NCI-H748 treated with DMSO at 0.1 percent for 48 hours (cell line): ENCODE measurements around the gene TRIM52.

ENCODE experiments used
- DNase-seq: peaks from one replicate; lab custom pipeline; 2025; lab: John Stamatoyannopoulos, UW

Gene TRIM52

GRCh38 chr5:181233801-181234454, 27.0 kb downstream of the TRIM52 start:
- no peak for DNase-seq

DNA sequence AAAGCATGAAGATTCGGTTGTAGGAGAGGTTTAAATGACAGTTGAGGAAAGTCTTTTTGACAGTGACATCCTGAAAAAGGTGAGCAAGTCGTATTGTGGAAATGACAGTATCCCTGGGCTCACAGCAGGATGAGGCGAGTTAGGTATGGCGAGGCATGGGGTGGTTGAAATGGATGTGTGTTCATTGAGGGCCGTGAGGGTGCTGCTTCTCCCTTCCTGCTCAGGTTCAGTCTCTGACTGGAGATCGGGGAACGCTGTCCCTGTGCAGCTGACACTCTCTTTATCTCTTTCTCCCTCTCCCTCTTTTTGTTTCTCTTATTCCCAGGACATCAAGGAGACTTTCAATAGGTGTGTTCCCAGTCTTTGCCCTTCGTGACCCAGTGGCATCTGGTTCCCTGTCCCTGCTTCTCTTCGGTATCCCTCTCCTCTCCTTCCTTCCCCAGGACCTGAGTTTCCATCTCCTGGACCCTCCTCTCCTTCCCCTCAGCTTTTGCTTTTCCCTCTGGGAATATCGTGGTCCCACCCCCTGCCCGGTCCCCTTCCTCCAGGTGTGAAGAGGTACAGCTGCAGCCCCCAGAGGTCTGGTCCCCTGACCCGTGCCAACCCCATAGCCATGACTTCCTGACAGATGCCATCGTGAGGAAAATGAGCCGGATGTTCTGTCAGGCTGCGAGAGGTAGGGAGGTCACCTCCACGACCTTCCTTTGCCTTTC, 27.7 kb downstream of the TRIM52 start:
- DNase-seq: no peak

DNA sequence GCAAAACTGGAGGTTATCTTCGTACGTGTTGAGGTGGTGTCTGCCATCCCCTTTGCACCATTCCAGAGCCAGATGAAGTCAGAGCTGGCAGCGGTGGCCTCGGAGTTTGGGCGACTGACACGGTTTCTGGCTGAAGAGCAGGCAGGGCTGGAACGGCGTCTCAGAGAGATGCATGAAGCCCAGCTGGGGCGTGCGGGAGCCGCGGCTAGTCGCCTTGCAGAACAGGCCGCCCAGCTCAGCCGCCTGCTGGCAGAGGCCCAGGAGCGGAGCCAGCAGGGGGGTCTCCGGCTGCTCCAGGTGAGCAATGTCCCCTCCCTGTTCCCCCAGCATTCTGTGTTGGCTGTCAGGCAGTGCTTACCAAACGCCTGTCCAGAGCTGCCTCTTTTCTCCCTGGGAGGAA, 28.4 kb downstream of the TRIM52 start:
- DNase-seq: no peak

GRCh38 chr5:181231432-181231831, 29.5 kb downstream of the TRIM52 start:
- DNase-seq: no peak

- no peak for DNase-seq
Observed at GRCh38 chr5:181230551-181230950, 30.4 kb downstream of the TRIM52 start.

DNA sequence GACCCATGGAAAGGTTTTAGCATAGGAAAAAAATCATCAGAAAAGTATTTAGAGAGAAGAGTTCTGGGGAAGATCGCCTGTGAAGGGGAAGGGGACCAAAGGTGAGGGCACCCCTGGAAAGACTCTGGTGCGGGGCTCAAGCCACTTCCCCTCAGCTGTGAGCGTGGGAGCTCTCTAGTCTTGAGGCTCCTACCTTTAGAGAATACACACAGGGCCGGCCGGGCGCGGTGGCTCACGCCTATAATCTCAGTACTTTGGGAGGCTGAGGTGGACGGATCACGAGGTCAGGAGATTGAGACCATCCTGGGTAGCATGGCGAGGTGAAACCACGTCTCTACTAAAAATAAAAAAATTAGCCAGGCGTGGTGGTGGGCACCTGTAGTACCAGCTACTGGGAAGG, 30.9 kb downstream of the TRIM52 start:
- DNase-seq: no peak

- no peak for DNase-seq
Observed at GRCh38 chr5:181224390-181225229, 36.3 kb downstream of the TRIM52 start.

GRCh38 chr5:181223729-181224389, 37.1 kb downstream of the TRIM52 start:
- no peak for DNase-seq

DNA sequence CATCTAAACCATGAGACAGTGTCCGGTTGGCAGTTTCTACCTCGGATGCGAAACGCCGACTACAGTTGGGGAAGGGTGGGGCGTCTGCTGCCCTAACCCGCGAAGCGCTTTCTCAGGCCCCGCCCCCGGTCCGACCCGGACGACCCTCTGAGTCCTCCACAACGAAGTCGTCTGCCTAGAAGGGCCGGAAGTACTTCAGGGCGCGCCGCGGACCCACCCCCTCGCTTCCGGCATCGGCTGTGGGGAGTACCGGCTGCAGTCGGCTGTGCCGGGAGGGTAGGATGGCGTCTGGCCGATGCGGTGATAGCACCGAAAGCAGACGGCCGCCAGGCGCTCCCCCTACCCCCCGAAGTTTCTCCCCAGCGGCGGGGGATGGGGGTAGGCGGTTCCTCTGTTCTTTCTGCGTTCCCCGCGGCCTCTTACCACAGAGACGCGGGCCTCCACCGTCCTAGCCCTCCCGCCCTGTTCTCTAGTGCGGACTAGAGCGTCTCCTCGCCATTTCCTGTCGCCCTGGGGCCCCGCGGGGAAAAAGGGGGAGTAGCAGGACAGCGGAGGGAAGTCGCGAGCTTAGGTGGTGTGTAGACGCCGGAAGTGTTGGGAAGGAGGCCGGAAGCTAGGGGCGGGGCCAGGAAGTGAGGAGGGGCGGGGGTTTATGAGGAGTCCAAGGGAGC, 37.8 kb downstream of the TRIM52 start, which contains the start of gene TRIM41:
TSS of gene TRIM41 (plus strand) at position 224 of the 671 bp plus-strand sequence. CDS start 719 bp downstream, outside the sequence.
- no peak for DNase-seq

DNA sequence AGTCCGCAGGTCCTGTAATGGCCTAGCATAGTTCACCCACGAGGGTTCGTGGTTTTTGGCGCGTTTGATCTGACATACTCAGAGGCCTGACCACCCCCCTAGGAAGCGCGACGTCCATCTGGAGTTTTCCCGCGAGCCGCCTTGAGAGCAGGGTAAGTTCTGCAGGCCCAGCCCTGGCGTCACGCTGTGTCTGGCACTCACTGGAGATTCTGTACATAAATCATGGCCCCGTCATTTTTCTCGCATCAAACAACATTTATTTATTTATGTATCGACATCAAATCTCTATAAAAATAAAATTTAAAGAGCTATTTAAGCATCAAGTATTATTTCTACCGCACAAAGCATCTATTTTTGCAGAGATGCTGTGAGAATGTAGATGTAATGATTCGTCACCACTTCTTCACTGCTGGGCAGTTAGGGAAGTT, 38.3 kb downstream of the TRIM52 start:
- DNase-seq: no peak

DNA sequence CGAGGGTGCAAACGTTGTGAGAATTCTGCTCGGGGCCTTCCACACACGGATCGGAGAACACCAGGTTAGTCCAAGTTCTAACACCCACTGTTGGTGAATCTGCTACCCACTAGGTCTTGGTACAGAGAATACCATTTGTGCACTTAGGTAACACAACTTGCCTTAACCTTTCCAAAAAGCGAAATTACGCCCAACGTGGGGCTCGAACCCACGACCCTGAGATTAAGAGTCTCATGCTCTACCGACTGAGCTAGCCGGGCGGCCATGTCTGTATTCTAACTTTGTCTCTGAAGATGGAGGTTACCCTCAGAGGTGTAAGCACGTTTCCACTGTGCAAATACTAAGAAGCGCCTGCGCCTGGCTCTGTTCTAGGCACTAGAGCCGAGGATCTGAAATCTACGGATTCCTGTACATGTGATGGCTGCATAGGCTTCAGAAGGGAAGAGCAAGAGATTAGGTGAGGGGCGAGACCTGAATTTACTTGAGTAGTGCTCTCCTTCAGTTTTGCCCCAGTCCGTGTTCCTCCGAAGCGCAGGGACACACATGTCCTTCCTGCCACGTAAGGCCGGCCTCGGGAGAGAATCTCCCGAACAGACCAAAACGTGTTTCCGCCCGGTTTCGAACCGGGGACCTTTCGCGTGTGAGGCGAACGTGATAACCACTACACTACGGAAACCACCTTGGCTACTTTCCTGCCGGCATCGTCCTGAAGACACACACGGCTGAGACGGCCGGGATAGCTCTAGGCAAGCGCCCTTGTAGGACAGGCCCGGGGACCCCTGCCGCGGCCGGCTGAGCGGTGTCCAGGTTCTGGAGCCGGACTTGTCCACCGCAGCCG, 38.9 kb downstream of the TRIM52 start:
- DNase-seq: no peak

- DNase-seq: no peak
Observed at GRCh38 chr5:181221105-181221791, 39.7 kb downstream of the TRIM52 start.

GRCh38 chr5:181220178-181220515, 40.8 kb downstream of the TRIM52 start:
- DNase-seq: no peak

DNA sequence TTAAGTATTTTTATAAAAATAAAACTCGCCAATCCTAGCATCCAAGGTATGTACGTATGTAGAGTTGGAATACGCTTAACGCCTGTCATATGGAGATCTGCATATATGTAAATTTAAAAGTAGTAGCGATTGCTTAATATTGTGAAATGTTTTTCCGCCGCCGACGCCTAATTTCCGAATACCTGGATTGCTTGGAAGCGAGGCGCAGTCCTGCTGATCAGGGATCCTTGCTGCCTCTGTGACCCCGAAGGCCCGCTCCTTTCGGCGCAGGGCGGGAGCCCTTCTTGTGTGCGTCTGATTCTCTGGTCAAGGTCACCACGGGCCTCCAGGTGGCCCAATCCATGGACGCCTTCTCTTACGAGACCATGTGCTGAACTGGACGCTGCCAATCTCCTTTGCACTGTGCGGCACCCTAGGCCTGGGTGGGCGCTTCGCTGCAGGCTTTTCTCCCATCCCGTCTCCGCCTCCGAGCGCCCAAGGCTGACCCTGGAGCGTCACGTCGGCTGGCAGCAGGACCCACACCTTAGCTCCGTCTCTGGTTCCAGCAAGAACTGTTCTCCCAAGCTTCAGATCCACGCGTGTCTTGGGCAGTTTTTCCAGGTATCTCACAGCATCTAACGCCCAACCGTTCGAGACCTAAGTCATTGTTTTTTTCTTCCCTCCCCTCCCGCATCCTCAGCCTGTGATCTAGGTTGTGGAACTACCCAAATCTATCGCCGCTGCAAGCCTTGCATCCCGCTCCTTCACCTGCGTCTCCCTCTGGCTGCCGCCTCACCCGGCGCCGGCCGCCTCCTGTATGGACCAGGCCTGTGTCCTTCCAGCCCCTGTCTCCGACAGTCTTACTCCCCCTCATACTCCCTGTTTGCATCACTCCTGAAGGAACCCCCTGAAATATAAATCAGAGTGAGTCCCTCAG, 41.4 kb downstream of the TRIM52 start:
- DNase-seq: no peak

DNA sequence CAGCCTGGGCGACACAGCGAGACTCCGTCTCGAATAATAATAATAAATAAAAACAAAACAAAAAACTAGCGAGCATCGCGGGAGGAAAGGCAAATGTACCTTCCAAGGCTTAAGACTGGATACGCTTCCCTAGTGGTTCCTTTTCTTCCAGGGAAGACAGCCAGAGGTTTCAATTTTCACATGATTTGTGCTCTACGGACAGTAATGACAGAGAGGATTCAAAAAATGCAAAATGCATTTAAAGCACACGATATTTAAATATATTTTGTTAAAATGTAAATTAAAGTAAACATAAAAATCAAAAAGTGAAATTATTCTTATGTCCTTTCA, 42.2 kb downstream of the TRIM52 start:
- DNase-seq: no peak

DNA sequence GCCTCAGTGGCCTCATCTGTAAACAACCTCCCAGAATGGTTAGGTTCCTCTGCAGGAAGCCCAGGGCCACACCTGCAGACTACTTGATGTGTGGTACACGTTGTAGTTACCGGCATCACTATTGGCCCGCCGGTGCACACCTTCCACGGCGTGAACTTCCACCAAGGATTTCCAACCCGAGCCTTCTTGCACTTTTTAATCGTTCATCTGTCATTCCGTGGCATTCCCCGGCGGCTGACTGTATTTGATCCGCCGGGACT, 43.2 kb downstream of the TRIM52 start:
- DNase-seq: no peak

DNA sequence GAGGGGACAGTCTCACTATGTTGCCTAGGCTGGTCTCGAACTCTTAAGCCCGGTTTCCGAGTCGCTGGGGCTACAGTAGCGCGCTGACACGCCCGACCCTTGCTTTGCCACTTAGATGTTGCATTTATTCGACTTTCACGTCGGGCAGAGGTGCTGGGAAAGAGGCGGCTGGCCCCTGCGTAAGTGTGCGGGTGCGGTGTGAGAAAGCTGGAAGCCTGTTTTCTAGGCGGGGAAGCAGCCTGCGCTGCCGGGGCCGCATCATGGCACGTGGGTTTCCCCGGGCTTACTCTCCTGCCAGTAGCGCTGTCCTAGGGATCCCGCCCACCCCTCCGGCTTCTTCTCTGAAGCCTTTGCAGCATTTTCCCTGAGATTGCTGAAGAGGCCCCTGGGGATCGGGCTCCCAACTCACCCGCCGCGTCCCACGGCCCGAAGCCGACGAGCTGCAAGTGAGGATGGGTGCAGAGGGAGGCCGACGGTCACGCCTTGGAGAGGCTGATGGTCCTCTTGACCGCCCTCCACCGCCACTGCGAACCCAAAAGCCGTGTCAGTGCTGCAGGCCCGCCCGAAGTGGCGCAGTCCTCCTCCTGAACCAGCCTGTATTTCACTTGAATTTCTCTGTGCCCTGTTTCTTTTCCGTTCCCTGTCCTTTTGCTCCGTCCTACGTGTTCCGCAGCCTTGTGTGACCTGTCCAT, 43.7 kb downstream of the TRIM52 start:
- DNase-seq: no peak

- DNase-seq: no peak
Observed at GRCh38 chr5:181215997-181216989, 44.6 kb downstream of the TRIM52 start.
